HEK293T (cell line): ENCODE data around the gene PPP1R14D.

Experiments used
- CTCF ChIA-PET: fragments of 350-600 bp; formaldehyde crosslinking; extraction: SDS; loops from one replicate; lab custom pipeline; 2021; ENCODE audit warnings: antibody characterized with exemption, inconsistent platforms; lab: Yijun Ruan, JAX
- POLR2A ChIA-PET: fragments of 350-600 bp; formaldehyde crosslinking; extraction: SDS; loops from one replicate; lab custom pipeline; 2020; ENCODE audit warnings: antibody characterized with exemption, inconsistent platforms; lab: Yijun Ruan, JAX
- DNase-seq: peaks from one replicate; pipeline ENCODE4 v3.0.0; 2012; ENCODE audit warnings: mixed read lengths; ENCODE audit errors: extremely low spot score
- ARNT ChIP-seq: fragments of 450-650 bp; IDR thresholded peaks from 2 replicates; pipeline ENCODE4 v1.6.1; 2017; ENCODE audit warnings: mild to moderate bottlenecking
- BHLHE40 ChIP-seq: fragments of 450-650 bp; IDR thresholded peaks from 2 replicates; pipeline ENCODE4 v1.6.1; 2016; ENCODE audit warnings: mild to moderate bottlenecking, moderate library complexity, borderline replicate concordance
- CTBP1 ChIP-seq: fragments of 450-650 bp; IDR thresholded peaks from 2 replicates; pipeline ENCODE4 v1.6.1; 2016; ENCODE audit warnings: borderline replicate concordance
- FOXK2 ChIP-seq: fragments of 450-650 bp; IDR thresholded peaks from 2 replicates; pipeline ENCODE4 v1.6.1; 2016; ENCODE audit warnings: mild to moderate bottlenecking
- FOXM1 ChIP-seq: fragments of 450-650 bp; IDR thresholded peaks from 2 replicates; pipeline ENCODE4 v1.6.1; 2017; ENCODE audit warnings: mild to moderate bottlenecking, borderline replicate concordance
- HDGF ChIP-seq: fragments of 450-650 bp; IDR thresholded peaks from 2 replicates; pipeline ENCODE4 v1.6.1; 2017; ENCODE audit warnings: antibody characterized with exemption, borderline replicate concordance
- L3MBTL2 ChIP-seq: fragments of 450-650 bp; conservative IDR thresholded peaks from 2 replicates; pipeline ENCODE4 v1.6.1; 2016; ENCODE audit warnings: mild to moderate bottlenecking
- LEF1 ChIP-seq: fragments of 450-650 bp; IDR thresholded peaks from 2 replicates; pipeline ENCODE4 v1.6.1; 2017; ENCODE audit warnings: mild to moderate bottlenecking, borderline replicate concordance
- NFRKB ChIP-seq: fragments of 450-650 bp; IDR thresholded peaks from 2 replicates; pipeline ENCODE4 v1.6.1; 2016; ENCODE audit warnings: mild to moderate bottlenecking, moderate library complexity
- SP1 ChIP-seq: fragments of 450-650 bp; IDR thresholded peaks from 2 replicates; pipeline ENCODE4 v1.6.1; 2017
- SUZ12 ChIP-seq: fragments of 450-650 bp; IDR thresholded peaks from 2 replicates; pipeline ENCODE4 v1.6.1; 2016; ENCODE audit warnings: mild to moderate bottlenecking
- TARDBP ChIP-seq: fragments of 450-650 bp; IDR thresholded peaks from 2 replicates; pipeline ENCODE4 v1.6.1; 2016
- ZNF384 ChIP-seq: fragments of 450-650 bp; IDR thresholded peaks from 2 replicates; pipeline ENCODE4 v1.6.1; 2016
- TF ChIP-seq, protein P1 (sequence below): fragments of 450-650 bp; IDR thresholded peaks from 2 replicates; pipeline ENCODE4 v1.6.1; 2016

PPP1R14D gene

DNA sequence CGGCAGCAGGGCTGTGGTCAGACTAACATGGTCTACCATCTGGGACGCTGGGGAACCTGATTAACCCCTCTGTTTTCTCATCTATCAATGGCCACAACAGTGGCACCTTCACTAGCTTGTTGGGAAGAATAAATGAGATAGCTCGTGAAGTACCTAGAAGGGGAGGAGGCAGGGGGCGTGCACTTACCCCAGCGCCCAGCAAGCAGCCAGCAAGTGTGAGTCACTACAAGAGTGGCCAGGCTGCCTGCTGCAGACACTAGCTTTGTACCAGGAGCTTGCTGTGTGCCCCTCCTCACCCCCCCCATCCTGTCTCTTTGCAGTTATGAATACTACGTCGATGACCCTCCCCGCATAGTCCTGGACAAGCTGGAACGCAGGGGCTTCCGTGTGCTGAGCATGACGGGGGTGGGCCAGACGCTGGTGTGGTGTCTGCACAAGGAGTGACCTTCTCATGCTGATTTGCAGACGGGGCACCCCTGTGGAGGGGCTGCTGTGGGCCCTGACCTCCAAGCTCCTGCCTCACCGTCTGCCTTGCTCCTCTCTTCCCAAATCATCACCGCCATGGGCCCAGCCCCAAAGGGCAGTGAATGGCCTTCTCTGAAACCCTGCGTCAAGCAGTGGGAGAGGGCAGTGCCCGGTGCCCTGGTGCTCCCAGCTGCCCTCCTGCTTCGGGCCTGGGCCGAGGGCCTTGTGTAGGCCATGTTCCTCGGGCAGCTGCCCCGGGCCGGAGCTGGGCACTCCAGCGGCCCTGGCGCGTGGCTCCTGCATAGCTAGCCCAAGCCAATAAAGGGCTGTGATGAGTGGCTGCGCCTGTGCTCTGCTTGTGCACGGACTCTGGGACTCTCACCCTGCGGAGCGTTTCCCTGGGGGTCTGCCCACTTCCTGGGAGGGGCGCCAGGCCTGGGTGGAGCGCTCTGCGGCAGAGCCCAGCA lies 61.3 kb downstream of the PPP1R14D start:
- no peak for TF ChIP-seq TARDBP
- TF ChIP-seq SUZ12, result no peak
- TF ChIP-seq HDGF, result no peak
- TF ChIP-seq FOXM1, result no peak
- TF ChIP-seq L3MBTL2, result no peak
- no peak for TF ChIP-seq CTBP1
- no peak for TF ChIP-seq SP1
- TF ChIP-seq, protein P1, sequence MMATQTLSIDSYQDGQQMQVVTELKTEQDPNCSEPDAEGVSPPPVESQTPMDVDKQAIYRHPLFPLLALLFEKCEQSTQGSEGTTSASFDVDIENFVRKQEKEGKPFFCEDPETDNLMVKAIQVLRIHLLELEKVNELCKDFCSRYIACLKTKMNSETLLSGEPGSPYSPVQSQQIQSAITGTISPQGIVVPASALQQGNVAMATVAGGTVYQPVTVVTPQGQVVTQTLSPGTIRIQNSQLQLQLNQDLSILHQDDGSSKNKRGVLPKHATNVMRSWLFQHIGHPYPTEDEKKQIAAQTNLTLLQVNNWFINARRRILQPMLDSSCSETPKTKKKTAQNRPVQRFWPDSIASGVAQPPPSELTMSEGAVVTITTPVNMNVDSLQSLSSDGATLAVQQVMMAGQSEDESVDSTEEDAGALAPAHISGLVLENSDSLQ, result no peak
- TF ChIP-seq LEF1, result no peak
- TF ChIP-seq ZNF384, result no peak
- TF ChIP-seq FOXK2, result no peak
- no peak for TF ChIP-seq NFRKB
- DNase-seq, result no peak
- CTCF ChIA-PET, result interaction anchor here (0.7 kb wide), 1 partner anchor 22 kb away, joined by 3 read pairs; no protein-coding TSS in a partner anchor
- POLR2A ChIA-PET, result no interaction called here

DNA sequence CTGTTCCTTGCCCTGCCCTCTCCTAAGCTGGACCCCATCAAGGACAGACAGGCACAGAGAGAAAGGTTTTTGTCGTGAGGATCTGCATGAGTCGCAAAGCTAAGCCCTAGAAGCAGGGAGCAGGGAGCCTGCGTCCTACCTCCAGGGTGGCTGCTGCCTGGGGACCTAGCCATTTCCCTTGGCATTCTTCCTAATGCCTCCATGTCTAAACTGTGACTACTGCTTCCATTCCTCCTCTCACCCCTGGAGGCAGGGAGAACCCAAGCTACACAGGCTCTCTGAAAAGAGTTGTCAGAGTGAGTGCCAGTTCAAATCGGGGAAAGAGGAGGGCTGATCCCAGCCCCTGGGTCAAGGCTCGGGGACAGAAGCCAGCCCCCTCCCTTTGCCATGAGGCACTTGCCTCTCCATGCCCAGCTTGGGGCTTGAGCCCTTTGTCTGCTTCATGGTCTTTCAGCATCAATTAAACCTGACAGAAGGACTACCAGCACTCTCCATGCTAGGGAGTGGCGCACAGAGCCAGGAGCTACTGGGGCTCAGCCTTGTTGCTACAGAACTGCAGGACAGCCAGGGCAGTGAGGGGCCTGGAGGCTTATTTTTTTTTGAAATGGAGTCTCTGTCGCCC lies 62.2 kb downstream of the PPP1R14D start:
- TF ChIP-seq NFRKB, result no peak
- no peak for TF ChIP-seq L3MBTL2
- no peak for TF ChIP-seq ZNF384
- TF ChIP-seq TARDBP, result no peak
- TF ChIP-seq HDGF, result no peak
- no peak for TF ChIP-seq SUZ12
- TF ChIP-seq BHLHE40, result no peak
- TF ChIP-seq CTBP1, result no peak
- TF ChIP-seq ARNT, result no peak
- TF ChIP-seq FOXK2, result no peak
- TF ChIP-seq, protein P1, result no peak
- no peak for DNase-seq
- ChIA-PET CTCF (interaction anchor here (0.7 kb wide), 1 partner anchor 21 kb away, joined by 3 read pairs; no protein-coding TSS in a partner anchor), POLR2A (interaction anchor here (1.1 to 1.3 kb wide), 2 partner anchors 10 to 107 kb away, joined by 3 to 4 read pairs; no protein-coding TSS in a partner anchor)
